Lung (tissue), 12 donors: ENCODE measurements around the gene ZNF827. TPM values are rescaled to one million over a fixed set of nuclear protein-coding genes. Genes with fewer than 3 reads are reported as not detected.

ENCODE experiments used
- ATAC-seq: fragments of 200-7000 bp; cut with Tn5 transposase; one replicate; pipeline ENCODE4 v1.9.1; 2020; ENCODE audit warnings: moderate number of reproducible peaks; ENCODE audit not compliant: insufficient read depth, low FRiP score
- DNase-seq, 3 donors: peaks; one replicate each; pipeline ENCODE4 v3.0.0-alpha.2; 2013 to 2017
- H3K27ac ChIP-seq, 2 donors: one replicate each; pipeline ENCODE4 v1.5.1; 2013; ENCODE audit warnings: mild to moderate bottlenecking in 2 of 2, moderate library complexity in 2 of 2, control low read depth in 1 of 2, inconsistent platforms in 1 of 2, low read depth in 1 of 2, low read length in 1 of 2
- H3K27me3 ChIP-seq, 3 donors: one replicate each; pipeline ENCODE4 v1.5.1; 2013; ENCODE audit warnings: low read length in 2 of 3; ENCODE audit not compliant: control insufficient read depth in 3 of 3, insufficient read depth in 3 of 3
- H3K36me3 ChIP-seq, 4 donors: one replicate each; pipeline ENCODE4 v1.5.1; 2013; ENCODE audit warnings: low read length in 4 of 4, mild to moderate bottlenecking in 1 of 4, moderate library complexity in 1 of 4; ENCODE audit not compliant: control insufficient read depth in 4 of 4, insufficient read depth in 4 of 4
- H3K4me1 ChIP-seq, 5 donors: one replicate each; pipeline ENCODE4 v1.5.1; 2013; ENCODE audit warnings: low read length in 5 of 5, mild to moderate bottlenecking in 2 of 5, moderate library complexity in 1 of 5; ENCODE audit not compliant: control insufficient read depth in 5 of 5, insufficient read depth in 5 of 5
- H3K4me3 ChIP-seq: one replicate; pipeline ENCODE4 v1.5.1; 2013; ENCODE audit warnings: mild to moderate bottlenecking, control low read depth, moderate library complexity
- H3K9ac ChIP-seq, 2 donors: one replicate each; pipeline ENCODE4 v1.5.1; 2013; ENCODE audit warnings: low read length in 2 of 2, control low read depth in 1 of 2; ENCODE audit not compliant: insufficient read depth in 1 of 2
- H3K9me3 ChIP-seq, 4 donors: one replicate each; pipeline ENCODE4 v1.5.1; 2013; ENCODE audit warnings: low read length in 3 of 4, mild to moderate bottlenecking in 1 of 4, moderate library complexity in 1 of 4; ENCODE audit not compliant: control insufficient read depth in 4 of 4, insufficient read depth in 3 of 4
- WGBS, 2 donors: extraction: QIAGEN DNeasy Blood & Tissue Kit; methylation state at CpG; one replicate each; pipeline ENCODE4 v1.1.7; 2013; 5-methylcytosine and 5-hydroxymethylcytosine counted together
- polyA plus RNA-seq, 2 donors: library from polyadenylated mRNA; stranded (reverse); fragments of 200-250 nt; gene quantifications; one replicate each; pipeline ENCODE4 v1.2.1, GENCODE V29; 2013
- total RNA-seq, 2 donors: library from RNA; depleted of rRNA in 1 of 2; stranded (reverse); fragments of >200 nt in 1 of 2; gene quantifications; one replicate each; pipeline ENCODE4 v1.2.1, GENCODE V29; 2014 to 2021
- TF ChIP-seq, protein P1 (sequence below): IDR thresholded peaks from 2 replicates; pipeline ENCODE4 v1.5.1; 2012; ENCODE audit warnings: mild to moderate bottlenecking; ENCODE audit errors: control extremely low read depth, extremely low read depth
- donor health status: control.
- donor health status: control.
- donor health status: Bipolar disorder and iron deficiency.
- donor health status: healthy.
- donor health status: DM: yes; HTN: yes; CAD: no.

The ZNF827 gene
- total and polyA plus RNA-seq, 4 donors, result 2.7 to 27.4 (median 8.2) TPM

DNA sequence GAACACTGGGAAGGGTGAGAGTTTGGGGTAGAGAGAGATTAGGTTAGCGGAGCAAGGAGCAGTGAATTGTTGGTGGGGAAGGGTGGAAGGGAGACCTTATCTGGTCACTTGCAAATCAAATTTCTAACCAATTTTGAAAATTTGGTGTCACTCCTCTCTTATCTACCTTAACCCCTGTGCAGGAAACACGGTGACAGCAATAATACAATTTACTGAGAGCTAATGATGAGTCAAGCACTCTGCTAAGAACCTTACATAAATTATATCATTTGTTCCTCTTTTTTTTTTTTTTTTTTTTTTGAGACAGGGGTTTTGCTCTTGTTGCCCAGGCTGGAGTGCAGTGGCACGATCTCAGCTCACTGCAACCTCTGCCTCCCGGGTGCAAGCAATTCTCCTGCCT, 142.3 kb downstream of the ZNF827 start:
- DNase-seq (no peak), ATAC-seq (no peak)
- H3K27me3 ChIP-seq, result no peaks in the 10 kb centered on the region
- 56 to 77% methylated on average over 4 of the region's 4 CpGs for WGBS, 2 donors
- no peak overlapping the region for H3K9ac ChIP-seq
- peaks cover 0 to 3% (median under 1%) of the 10 kb centered on the region in 4 donors for H3K36me3 ChIP-seq
- H3K9me3 ChIP-seq, result no peaks in the 10 kb centered on the region
- peaks cover 0 to 6% (median 0%) of the 10 kb centered on the region in 5 donors for H3K4me1 ChIP-seq
- TF ChIP-seq, protein P1, sequence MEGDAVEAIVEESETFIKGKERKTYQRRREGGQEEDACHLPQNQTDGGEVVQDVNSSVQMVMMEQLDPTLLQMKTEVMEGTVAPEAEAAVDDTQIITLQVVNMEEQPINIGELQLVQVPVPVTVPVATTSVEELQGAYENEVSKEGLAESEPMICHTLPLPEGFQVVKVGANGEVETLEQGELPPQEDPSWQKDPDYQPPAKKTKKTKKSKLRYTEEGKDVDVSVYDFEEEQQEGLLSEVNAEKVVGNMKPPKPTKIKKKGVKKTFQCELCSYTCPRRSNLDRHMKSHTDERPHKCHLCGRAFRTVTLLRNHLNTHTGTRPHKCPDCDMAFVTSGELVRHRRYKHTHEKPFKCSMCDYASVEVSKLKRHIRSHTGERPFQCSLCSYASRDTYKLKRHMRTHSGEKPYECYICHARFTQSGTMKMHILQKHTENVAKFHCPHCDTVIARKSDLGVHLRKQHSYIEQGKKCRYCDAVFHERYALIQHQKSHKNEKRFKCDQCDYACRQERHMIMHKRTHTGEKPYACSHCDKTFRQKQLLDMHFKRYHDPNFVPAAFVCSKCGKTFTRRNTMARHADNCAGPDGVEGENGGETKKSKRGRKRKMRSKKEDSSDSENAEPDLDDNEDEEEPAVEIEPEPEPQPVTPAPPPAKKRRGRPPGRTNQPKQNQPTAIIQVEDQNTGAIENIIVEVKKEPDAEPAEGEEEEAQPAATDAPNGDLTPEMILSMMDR, result no peak
- no peak overlapping the region for H3K4me3 ChIP-seq
- no peak overlapping the region for H3K27ac ChIP-seq

- no peak overlapping the region for H3K4me3 ChIP-seq
- H3K27me3 ChIP-seq, result no peaks in the 10 kb centered on the region
- H3K9me3 ChIP-seq, result no peaks in the 10 kb centered on the region
- peaks cover 0 to 4% (median 0%) of the 10 kb centered on the region in 5 donors for H3K4me1 ChIP-seq
- WGBS, 2 donors, result 36 to 59% methylated on average over 4 of the region's 4 CpGs
- DNase-seq (no peak), ATAC-seq (no peak)
- H3K9ac ChIP-seq, result no peak overlapping the region
- TF ChIP-seq, protein P1, result no peak
- peaks cover 0 to 3% (median under 1%) of the 10 kb centered on the region in 4 donors for H3K36me3 ChIP-seq
- no peak overlapping the region for H3K27ac ChIP-seq
Measured at GRCh38 chr4:145795521-145795920, 143.1 kb downstream of the ZNF827 start.

DNA sequence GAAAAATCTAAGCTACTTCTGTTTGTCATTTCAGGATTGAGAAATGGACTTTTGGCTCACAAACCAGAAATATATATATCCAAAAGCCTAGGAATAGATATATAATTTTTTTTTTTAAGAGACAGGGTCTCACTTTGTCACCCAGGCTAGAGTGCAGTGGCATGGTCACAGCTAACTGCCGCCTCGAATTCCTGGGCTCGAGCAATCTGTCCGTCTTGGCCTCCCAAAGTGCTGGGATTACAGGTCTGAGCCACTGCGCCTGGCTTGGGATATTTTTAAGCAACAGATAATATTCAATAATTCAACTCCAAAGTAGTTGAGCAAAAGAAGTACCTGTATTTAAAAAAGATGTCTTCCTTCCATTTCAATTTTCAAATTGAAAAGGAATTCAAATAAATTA, 146.2 kb downstream of the ZNF827 start:
- Histone ChIP-seq H3K9me3 (no peaks in the 10 kb centered on the region), H3K27me3 (no peaks in the 10 kb centered on the region), H3K27ac (no peak overlapping the region), H3K4me1 (peaks cover 0 to 7% (median 0%) of the 10 kb centered on the region in 5 donors), H3K36me3 (peaks cover 0 to 3% (median under 1%) of the 10 kb centered on the region in 4 donors), H3K4me3 (no peak overlapping the region), H3K9ac (no peak overlapping the region)
- TF ChIP-seq, protein P1, result no peak
- WGBS, 2 donors, result 98 to 99% methylated on average over 5 of the region's 5 CpGs
- no peak for ATAC-seq
- DNase-seq, result no peak

DNA sequence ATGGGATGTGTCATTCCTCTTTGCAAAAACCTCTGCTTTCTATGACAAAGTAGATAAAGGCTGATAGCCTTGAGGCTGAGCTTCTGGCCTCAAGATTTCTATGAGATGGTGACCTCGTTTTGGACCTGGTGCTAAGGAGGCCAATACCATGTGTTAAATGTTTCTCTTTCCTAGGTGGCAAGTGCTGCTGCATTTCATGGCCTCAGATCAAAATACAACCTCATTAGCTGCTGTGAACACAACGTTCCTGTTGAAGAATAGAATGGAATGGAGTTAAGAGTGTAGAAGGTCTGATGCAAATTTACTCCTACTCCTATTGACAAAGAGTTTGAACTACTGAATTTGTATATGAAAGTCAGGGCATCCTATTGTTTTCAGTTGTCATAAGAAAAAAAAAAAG, 146.6 kb downstream of the ZNF827 start:
- DNase-seq (no peak), ATAC-seq (no peak)
- H3K27me3 ChIP-seq, result no peaks in the 10 kb centered on the region
- no peak overlapping the region for H3K4me3 ChIP-seq
- WGBS, 2 donors, result 49 to 50% methylated on average over 2 of the region's 2 CpGs
- TF ChIP-seq, protein P1, result no peak
- H3K9ac ChIP-seq, result no peak overlapping the region
- H3K4me1 ChIP-seq, result peaks cover 0 to 7% (median 0%) of the 10 kb centered on the region in 5 donors
- H3K9me3 ChIP-seq, result no peaks in the 10 kb centered on the region
- peaks cover 0 to 3% (median under 1%) of the 10 kb centered on the region in 4 donors for H3K36me3 ChIP-seq
- no peak overlapping the region for H3K27ac ChIP-seq
